Osteocyte (in vitro differentiated cells): ENCODE measurements around the gene LRIG1. TPM values are rescaled to one million over a fixed set of nuclear protein-coding genes. Genes with fewer than 3 reads are reported as not detected.

ENCODE experiments used
- DNase-seq: peaks from one replicate; pipeline ENCODE4 v3.0.0; 2021; ENCODE audit warnings: mixed read lengths; ENCODE audit not compliant: unreplicated experiment; ENCODE audit errors: extremely low spot score
- H3K27ac Mint-ChIP-seq: one replicate; pipeline ENCODE4 v1.8.0; 2021; ENCODE audit warnings: mild to moderate bottlenecking, mixed read lengths; ENCODE audit not compliant: unreplicated experiment
- H3K27me3 Mint-ChIP-seq: one replicate; pipeline ENCODE4 v1.8.0; 2021; ENCODE audit warnings: mixed read lengths; ENCODE audit not compliant: unreplicated experiment
- H3K36me3 Mint-ChIP-seq: one replicate; pipeline ENCODE4 v1.8.0; 2021; ENCODE audit warnings: mixed read lengths; ENCODE audit not compliant: unreplicated experiment
- H3K4me1 Mint-ChIP-seq: one replicate; pipeline ENCODE4 v1.8.0; 2021; ENCODE audit warnings: mixed read lengths; ENCODE audit not compliant: unreplicated experiment
- H3K4me3 Mint-ChIP-seq: one replicate; pipeline ENCODE4 v1.8.0; 2021; ENCODE audit warnings: mild to moderate bottlenecking, moderate library complexity, mixed read lengths; ENCODE audit not compliant: unreplicated experiment
- H3K9me3 Mint-ChIP-seq: one replicate; pipeline ENCODE4 v1.8.0; 2021; ENCODE audit warnings: mixed read lengths; ENCODE audit not compliant: unreplicated experiment
- CTCF ChIP-seq: fragments of 200-600 bp; sonication (generic); IDR thresholded peaks from 2 replicates; pipeline ENCODE4 v1.5.0; 2021; ENCODE audit warnings: antibody characterized with exemption, mild to moderate bottlenecking, moderate library complexity
- total RNA-seq: library from RNA; stranded (reverse); gene quantifications from 2 replicates; pipeline ENCODE4 v1.2.1, GENCODE V29; 2021

Gene LRIG1
- total RNA-seq, 1 donor from 2014 or later: 60.8 TPM

GRCh38 chr3:66518644-66519043 lies 17.8 kb upstream of the LRIG1 start:
- no peak for TF ChIP-seq CTCF

GRCh38 chr3:66518126-66518525 lies 17.3 kb upstream of the LRIG1 start:
- no peak for DNase-seq
- Mint-ChIP-seq H3K9me3 (no peaks in the 10 kb centered on the region), H3K36me3 (no peaks in the 10 kb centered on the region), H3K4me1 (peaks cover 3% of the 10 kb centered on the region), H3K4me3 (no peak overlapping the region), H3K27me3 (peaks cover 2% of the 10 kb centered on the region), H3K27ac (no peak overlapping the region)
- TF ChIP-seq CTCF: no peak

More at GRCh38 chr3:66518644-66519043, 17.8 kb upstream of the LRIG1 start:
- peaks cover 3% of the 10 kb centered on the region for H3K4me1 Mint-ChIP-seq
- H3K27me3 Mint-ChIP-seq: peaks cover 2% of the 10 kb centered on the region
- H3K36me3 Mint-ChIP-seq: no peaks in the 10 kb centered on the region
- no peak for DNase-seq
- no peaks in the 10 kb centered on the region for H3K9me3 Mint-ChIP-seq
- H3K27ac Mint-ChIP-seq: no peak overlapping the region
- no peak overlapping the region for H3K4me3 Mint-ChIP-seq

GRCh38 chr3:66517241-66517640 lies 16.4 kb upstream of the LRIG1 start:
- Mint-ChIP-seq H3K4me1 (peaks cover 3% of the 10 kb centered on the region), H3K27ac (no peak overlapping the region), H3K9me3 (peaks cover 2% of the 10 kb centered on the region), H3K27me3 (peaks cover 2% of the 10 kb centered on the region), H3K4me3 (no peak overlapping the region), H3K36me3 (no peaks in the 10 kb centered on the region)
- DNase-seq: no peak
- TF ChIP-seq CTCF: no peak

GRCh38 chr3:66508461-66508860 lies 7.6 kb upstream of the LRIG1 start:
- H3K4me3 Mint-ChIP-seq: no peak overlapping the region
- no peak overlapping the region for H3K27ac Mint-ChIP-seq
- no peak for DNase-seq
- no peak for TF ChIP-seq CTCF
- no peaks in the 10 kb centered on the region for H3K36me3 Mint-ChIP-seq
- H3K4me1 Mint-ChIP-seq: peaks cover 3% of the 10 kb centered on the region
- peaks cover 6% of the 10 kb centered on the region for H3K9me3 Mint-ChIP-seq
- H3K27me3 Mint-ChIP-seq: peaks cover 8% of the 10 kb centered on the region

- Mint-ChIP-seq H3K27me3 (peaks cover 8% of the 10 kb centered on the region), H3K27ac (no peak overlapping the region), H3K4me3 (no peak overlapping the region), H3K4me1 (peaks cover 11% of the 10 kb centered on the region), H3K36me3 (no peaks in the 10 kb centered on the region), H3K9me3 (peaks cover 6% of the 10 kb centered on the region)
- TF ChIP-seq CTCF: no peak
- no peak for DNase-seq
Observed at GRCh38 chr3:66507423-66508260, 6.8 kb upstream of the LRIG1 start.
